H1 (cell line): ENCODE results near the gene TLCD3A. TPM values are rescaled to one million over a fixed set of nuclear protein-coding genes. Genes with fewer than 3 reads are reported as not detected.

Source experiments
- CTCF ChIA-PET: fragments of 300-600 bp; sonication (Branson Sonifier 250); formaldehyde crosslinking; loops from one replicate; lab custom pipeline; 2021; ENCODE audit not compliant: partially characterized antibody; lab: Charles Lee
- POLR2A ChIA-PET: fragments of 300-600 bp; sonication (Branson Sonifier 250); formaldehyde crosslinking; loops from one replicate; lab custom pipeline; 2021; ENCODE audit warnings: inconsistent platforms; ENCODE audit not compliant: partially characterized antibody; lab: Charles Lee
- DNase-seq, 2 experiments: peaks; one replicate each; pipeline versions ENCODE4 v3.0.0 to v3.0.0-alpha.2; 2010 to 2022; ENCODE audit warnings: low spot score in 2 of 2, low read depth in 1 of 2, mixed read lengths in 1 of 2
- FAIRE-seq: peaks from 2 replicates; lab custom pipeline; 2011; peaks lifted over from hg19 to GRCh38; lab: Jason Lieb, UNC
- H2AFZ ChIP-seq: 2 replicates; pipeline ENCODE4 v1.8.1; 2012; ENCODE audit warnings: low read length, inconsistent platforms
- H2AK5ac ChIP-seq: 2 replicates; pipeline ENCODE4 v1.6.1; 2013; ENCODE audit warnings: low read depth, low read length
- H2BK120ac ChIP-seq: replicated peaks from 2 replicates; pipeline ENCODE3; 2013; ENCODE audit warnings: low read depth, low read length, inconsistent platforms
- H2BK12ac ChIP-seq: 2 replicates; pipeline ENCODE4 v1.6.1; 2013; ENCODE audit warnings: low read depth, low read length
- H2BK15ac ChIP-seq: 2 replicates; pipeline ENCODE4 v1.6.1; 2013; ENCODE audit warnings: low read length
- H2BK20ac ChIP-seq: 2 replicates; pipeline ENCODE4 v1.6.1; 2013; ENCODE audit warnings: low read length
- H2BK5ac ChIP-seq: 2 replicates; pipeline ENCODE4 v1.6.1; 2013; ENCODE audit warnings: low read depth, low read length
- H3K14ac ChIP-seq: 2 replicates; pipeline ENCODE4 v1.6.1; 2013; ENCODE audit warnings: inconsistent platforms; ENCODE audit not compliant: insufficient read length
- H3K18ac ChIP-seq: 2 replicates; pipeline ENCODE4 v1.6.1; 2013; ENCODE audit warnings: low read length; ENCODE audit errors: extremely low read depth
- H3K23ac ChIP-seq: 2 replicates; pipeline ENCODE4 v1.6.1; 2013; ENCODE audit warnings: inconsistent platforms; ENCODE audit not compliant: insufficient read length
- H3K23me2 ChIP-seq: 2 replicates; pipeline ENCODE4 v1.6.1; 2013; ENCODE audit warnings: low read depth, low read length
- H3K27ac ChIP-seq: 2 replicates; pipeline ENCODE4 v1.6.1; 2011; ENCODE audit warnings: low read depth, low read length, inconsistent platforms
- H3K27me3 ChIP-seq, 4 experiments: replicated peaks in 1 of 4; 1 replicate in 1 of 4; 2 replicates in 3 of 4; pipeline versions ENCODE4 v1.6.1 to v1.8.1; 2011 to 2013; ENCODE audit warnings: low read length in 3 of 4, mild to moderate bottlenecking in 3 of 4, inconsistent platforms in 2 of 4, mixed read lengths in 2 of 4, moderate library complexity in 1 of 4; ENCODE audit not compliant: control insufficient read depth in 3 of 4, insufficient read depth in 3 of 4; ENCODE audit errors: extremely low read depth in 1 of 4
- H3K36me3 ChIP-seq, 4 experiments: 2 replicates each; pipeline versions ENCODE4 v1.6.1 to v1.8.1; 2011 to 2013; ENCODE audit warnings: mild to moderate bottlenecking in 4 of 4, low read length in 3 of 4, moderate library complexity in 2 of 4, control low read depth in 1 of 4, inconsistent platforms in 1 of 4; ENCODE audit not compliant: insufficient read depth in 4 of 4, control insufficient read depth in 2 of 4
- H3K4ac ChIP-seq: replicated peaks from 2 replicates; pipeline ENCODE3; 2013; ENCODE audit warnings: low read length, low read depth, mixed read lengths, inconsistent platforms; ENCODE audit not compliant: insufficient read length
- H3K4me1 ChIP-seq, 4 experiments: replicated peaks in 1 of 4; 1 replicate in 1 of 4; 2 replicates in 3 of 4; pipeline versions ENCODE4 v1.6.1 to v1.8.1; 2011 to 2013; ENCODE audit warnings: low read length in 3 of 4, inconsistent platforms in 2 of 4, mixed read lengths in 1 of 4; ENCODE audit not compliant: insufficient read depth in 4 of 4, control insufficient read depth in 3 of 4
- H3K4me2 ChIP-seq, 2 experiments: 2 replicates each; pipeline versions ENCODE4 v1.6.1 to v1.8.1; 2011 to 2013; ENCODE audit warnings: low read depth in 2 of 2, low read length in 2 of 2, control low read depth in 1 of 2, inconsistent platforms in 1 of 2, mild to moderate bottlenecking in 1 of 2; ENCODE audit not compliant: insufficient read depth in 1 of 2
- H3K4me3 ChIP-seq, 4 experiments: fragments of 200-600, 300-600 bp in 1 of 4; sonication (generic), shearing (Covaris generic), sonication (Bioruptor Twin) in 1 of 4; 2 replicates each; pipeline versions ENCODE4 v1.5.1 to v1.8.1; 2011 to 2016; ENCODE audit warnings: low read length in 4 of 4, low read depth in 3 of 4, control low read depth in 2 of 4, inconsistent platforms in 2 of 4, mild to moderate bottlenecking in 2 of 4, mixed read lengths in 1 of 4, moderate library complexity in 1 of 4; ENCODE audit not compliant: insufficient read depth in 2 of 4; ENCODE audit errors: extremely low read depth in 1 of 4
- H3K56ac ChIP-seq: replicated peaks from 2 replicates; pipeline ENCODE3; 2013; ENCODE audit warnings: low read depth, mild to moderate bottlenecking, mixed read lengths, low read length, inconsistent platforms; ENCODE audit not compliant: insufficient read length
- H3K79me1 ChIP-seq: 2 replicates; pipeline ENCODE4 v1.6.1; 2013; ENCODE audit warnings: low read depth, low read length, control low read depth
- H3K79me2 ChIP-seq, 2 experiments: 2 replicates each; pipeline versions ENCODE4 v1.6.1 to v1.8.1; 2012 to 2013; ENCODE audit warnings: low read length in 2 of 2, mild to moderate bottlenecking in 2 of 2, inconsistent platforms in 1 of 2; ENCODE audit not compliant: insufficient read depth in 2 of 2, control insufficient read depth in 1 of 2
- H3K9ac ChIP-seq, 4 experiments: replicated peaks in 1 of 4; 1 replicate in 1 of 4; 2 replicates in 3 of 4; pipeline versions ENCODE4 v1.6.1 to v1.8.1; 2011 to 2013; ENCODE audit warnings: low read depth in 3 of 4, low read length in 3 of 4, control low read depth in 2 of 4, mild to moderate bottlenecking in 2 of 4, moderate library complexity in 2 of 4, inconsistent platforms in 1 of 4; ENCODE audit errors: extremely low read depth in 1 of 4
- H3K9me3 ChIP-seq, 2 experiments: 2 replicates each; pipeline versions ENCODE4 v1.6.1 to v1.8.1; 2012 to 2013; ENCODE audit warnings: mild to moderate bottlenecking in 2 of 2, moderate library complexity in 2 of 2, control low read depth in 1 of 2, inconsistent platforms in 1 of 2, low read depth in 1 of 2, low read length in 1 of 2, mixed read lengths in 1 of 2; ENCODE audit not compliant: insufficient read depth in 2 of 2
- H4K20me1 ChIP-seq, 2 experiments: replicated peaks in 1 of 2; 2 replicates each; pipeline versions ENCODE3 to v1.8.1; 2011 to 2013; ENCODE audit warnings: inconsistent platforms in 2 of 2, low read length in 2 of 2, mild to moderate bottlenecking in 1 of 2; ENCODE audit not compliant: insufficient read depth in 2 of 2, control insufficient read depth in 1 of 2
- H4K5ac ChIP-seq: 2 replicates; pipeline ENCODE4 v1.6.1; 2013; ENCODE audit warnings: low read length, low read depth, mixed read lengths, inconsistent platforms; ENCODE audit not compliant: insufficient read length
- H4K8ac ChIP-seq: 2 replicates; pipeline ENCODE4 v1.8.0; 2013; ENCODE audit warnings: mild to moderate bottlenecking, moderate library complexity, low read length, inconsistent platforms; ENCODE audit not compliant: insufficient read depth; ENCODE audit errors: extremely low read depth
- H4K91ac ChIP-seq: replicated peaks from 2 replicates; pipeline ENCODE3; 2013; ENCODE audit warnings: low read length, mixed read lengths, inconsistent platforms; ENCODE audit not compliant: insufficient read length
- CBX8 ChIP-seq: fragments of 300-800, 300-1000 bp; sonication (generic); IDR thresholded peaks from 2 replicates; pipeline ENCODE4 v1.7.1; 2016; ENCODE audit warnings: low read depth, low read length, borderline replicate concordance
- CEBPB ChIP-seq: IDR thresholded peaks from 2 replicates; pipeline ENCODE4 v1.6.1; 2012; ENCODE audit warnings: low read depth, low read length
- CHD1 ChIP-seq: IDR thresholded peaks from 2 replicates; pipeline ENCODE4 v1.6.1; 2012; ENCODE audit warnings: low read depth, low read length, improper control_type of control experiment
- SIX5 ChIP-seq: IDR thresholded peaks from 2 replicates; pipeline ENCODE4 v1.6.1; 2011; ENCODE audit warnings: mild to moderate bottlenecking, low read depth, low read length
- SRF ChIP-seq: IDR thresholded peaks from 2 replicates; pipeline ENCODE4 v1.6.1; 2011; ENCODE audit warnings: mild to moderate bottlenecking, low read depth, low read length, moderate library complexity
- WGBS, 2 experiments: shearing (Covaris generic) in 1 of 2; methylation state at CpG; one replicate each; pipeline versions ENCODE4 v1.1.6 to v1.1.7; 2013 to 2015; ENCODE audit warnings: low lambda C conversion rate in 2 of 2, mixed read lengths in 2 of 2, inconsistent platforms in 1 of 2, low coverage in 1 of 2, missing lambda C conversion rate in 1 of 2; ENCODE audit not compliant: insufficient replicate concordance in 2 of 2, insufficient coverage in 1 of 2, insufficient read length in 1 of 2; ENCODE audit errors: extremely low coverage in 1 of 2, missing lambda C conversion rate in 1 of 2; 5-methylcytosine and 5-hydroxymethylcytosine counted together
- polyA plus RNA-seq, 7 experiments: library from polyadenylated mRNA; depleted of rRNA in 3 of 7; stranded (reverse) in 5 of 7; unstranded in 2 of 7; fragments of >200 nt in 5 of 7; fragments of 200-250 nt in 2 of 7; gene quantifications; 1 replicate in 5 of 7; 2 replicates in 1 of 7; 4 replicates in 1 of 7; pipeline versions ENCODE4 v1.2.1 to v1.2.3, GENCODE V29; 2011 to 2013; ENCODE audit warnings: missing spikeins in 2 of 7, mixed read lengths in 2 of 7
- total RNA-seq: library from RNA; stranded (reverse); fragmentation: NEBNext Ultra II Directional; extraction: Animal tissue kit (Norgen Biotek cat#: 25700); gene quantifications from 2 replicates; pipeline ENCODE4 v1.2.1, GENCODE V29; 2021

TLCD3A gene
- total and polyA plus RNA-seq, 2 of the 8 experiments (the other 6 are each of a cell fraction or from before 2014, with no cell fraction given), result 26.1 to 48.8 TPM

- Histone ChIP-seq H3K4me1 (no peaks in the 10 kb centered on the region), H3K27ac (no peak overlapping the region), H4K8ac (no peak overlapping the region), H2BK20ac (no peak overlapping the region), H3K18ac (no peak overlapping the region), H3K36me3 (peaks cover 0 to 18% (median 8%) of the 10 kb centered on the region in 4 experiments; a peak in 6 of 8 replicates), H3K79me1 (no peaks in the 10 kb centered on the region; the same call in 1 of the 2 replicates), H3K9ac (no peak overlapping the region), H4K5ac (no peak overlapping the region), H2BK5ac (no peak overlapping the region), H3K9me3 (no peaks in the 10 kb centered on the region), H3K4me2 (no peak overlapping the region), H3K14ac (no peak overlapping the region), H4K91ac (no peak overlapping the region), H2BK15ac (no peak overlapping the region), H2BK12ac (no peak overlapping the region), H3K79me2 (no peaks in the 10 kb centered on the region), H2AFZ (no peak overlapping the region), H3K56ac (no peak overlapping the region), H2AK5ac (no peak overlapping the region), H3K4me3 (no peak overlapping the region), H3K27me3 (no peaks in the 10 kb centered on the region), H2BK120ac (peak overlapping the region; percentile 6), H4K20me1 (peaks cover 0 to 2% of the 10 kb centered on the region in 2 experiments), H3K4ac (no peak overlapping the region), H3K23me2 (no peaks in the 10 kb centered on the region), H3K23ac (no peak overlapping the region)
- CTCF ChIA-PET, result interaction anchor here (0.7 to 6.1 kb wide), 4 partner anchors 10 to 278 kb away, joined by 3 to 79 read pairs (median 6); no protein-coding TSS in a partner anchor
- POLR2A ChIA-PET, result interaction anchor here (1.1 kb wide), 1 partner anchor 278 kb away, joined by 3 read pairs; no protein-coding TSS in a partner anchor
- WGBS, 2 experiments, result 92% methylated on average over 8 of the region's 9 CpGs; no CpG with 5 or more reads in 1 of the 2 experiments
- FAIRE-seq (no peak), DNase-seq (no peak)
- TF ChIP-seq CHD1, result no peak
- no peak for TF ChIP-seq CBX8
- no peak for TF ChIP-seq CEBPB
- TF ChIP-seq SRF, result no peak
- TF ChIP-seq SIX5, result no peak
Measured at GRCh38 chr17:690361-690760, 42.0 kb upstream of the TLCD3A start.
